ENCODE results near the gene WDR4.
A peak's percentile ranks its signal among the peaks of the same experiment; 100 is the strongest.
"Not testable (repeated sequence)": the region's sequence is repeated elsewhere in the genome, so short reads cannot be mapped to it uniquely, and the experiment has no call there.

Gene WDR4

GRCh38 chr21:42878993-42879787, at the start of gene WDR4:
Gene WDR4 (minus strand): TSS chr21:42879539. CDS start chr21:42879495, 44 bp downstream.
- DNase-seq: peak; percentile 83

DNA sequence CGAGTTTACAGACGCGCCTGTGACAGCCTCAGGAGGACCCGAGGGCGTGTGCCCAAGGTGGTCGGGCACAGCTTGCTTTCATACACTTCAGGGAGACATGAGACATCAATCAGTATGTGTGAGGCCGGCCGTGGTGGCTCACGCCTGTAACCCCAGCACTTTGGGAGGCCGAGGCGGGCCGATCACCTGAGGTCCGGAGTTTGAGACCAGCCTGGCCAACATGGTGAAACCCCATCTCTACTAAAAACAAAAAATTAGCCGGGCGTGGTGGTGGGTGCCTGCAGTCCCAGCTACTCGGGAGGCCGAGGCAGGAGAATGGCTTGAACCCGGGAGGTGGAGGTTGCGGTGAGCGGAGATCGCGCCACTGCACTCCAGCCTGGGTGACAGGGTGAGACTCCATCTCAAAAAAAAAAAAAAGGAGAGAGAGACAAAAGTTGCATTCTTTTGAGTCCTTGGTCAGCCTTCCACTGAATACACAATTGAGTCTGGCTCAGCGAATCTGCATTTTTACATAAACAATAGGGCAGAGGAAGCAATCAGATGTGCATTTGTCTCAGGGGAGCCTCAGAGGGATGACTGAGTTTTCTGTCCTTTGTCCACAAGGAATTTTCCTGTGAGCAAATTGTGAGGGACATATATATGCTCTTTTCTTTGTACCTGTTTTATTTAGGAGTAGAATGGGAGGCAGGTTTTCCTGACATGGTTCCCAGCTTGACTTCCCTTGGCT, 48.3 kb upstream of the WDR4 start:
- not testable (repeated sequence) for DNase-seq

GRCh38 chr21:42925114-42925926, 46.0 kb upstream of the WDR4 start, which contains the start of gene ERVH48-1:
Gene ERVH48-1 (minus strand): TSS chr21:42925630. CDS start chr21:42919006, 6,624 bp downstream.
- DNase-seq: no peak

DNA sequence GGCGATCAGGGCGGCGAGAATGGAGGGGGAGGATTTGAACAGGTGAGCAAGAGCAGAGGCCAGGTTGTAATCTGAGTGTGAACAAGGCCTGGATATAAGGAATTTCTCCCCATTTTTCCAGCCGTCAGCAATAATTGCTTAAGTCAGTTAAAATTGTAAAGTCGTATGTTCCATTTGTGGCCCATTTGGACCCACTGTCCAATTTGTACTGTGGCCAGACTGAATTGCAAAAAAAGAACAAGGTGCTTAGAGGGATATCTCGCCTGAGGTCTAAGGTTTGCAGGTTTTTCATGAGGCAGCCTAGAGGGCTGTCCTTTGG, 45.1 kb upstream of the WDR4 start:
- DNase-seq: no peak

GRCh38 chr21:42923553-42924432, 44.5 kb upstream of the WDR4 start:
- DNase-seq: peak; percentile 55

DNA sequence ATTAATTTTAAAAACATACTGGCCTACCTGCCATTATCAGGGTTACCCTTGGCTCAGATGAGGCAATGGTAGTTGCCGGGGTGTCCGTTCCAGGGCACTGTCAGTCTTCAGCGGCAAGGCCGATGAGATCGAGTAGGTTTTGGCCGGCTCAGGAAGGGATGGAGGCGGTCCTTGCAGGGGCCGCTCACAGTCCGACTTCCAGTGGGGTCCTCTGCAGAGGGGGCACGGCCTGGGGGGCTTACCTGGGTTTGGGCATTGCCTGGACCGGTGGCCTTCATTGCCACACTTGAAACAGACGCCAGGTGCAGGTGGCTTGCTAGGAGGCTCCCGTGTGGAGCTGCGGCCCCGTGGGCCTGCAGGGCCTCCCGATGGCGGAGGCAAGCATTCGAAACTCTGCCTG, 43.6 kb upstream of the WDR4 start:
- DNase-seq: no peak

DNA sequence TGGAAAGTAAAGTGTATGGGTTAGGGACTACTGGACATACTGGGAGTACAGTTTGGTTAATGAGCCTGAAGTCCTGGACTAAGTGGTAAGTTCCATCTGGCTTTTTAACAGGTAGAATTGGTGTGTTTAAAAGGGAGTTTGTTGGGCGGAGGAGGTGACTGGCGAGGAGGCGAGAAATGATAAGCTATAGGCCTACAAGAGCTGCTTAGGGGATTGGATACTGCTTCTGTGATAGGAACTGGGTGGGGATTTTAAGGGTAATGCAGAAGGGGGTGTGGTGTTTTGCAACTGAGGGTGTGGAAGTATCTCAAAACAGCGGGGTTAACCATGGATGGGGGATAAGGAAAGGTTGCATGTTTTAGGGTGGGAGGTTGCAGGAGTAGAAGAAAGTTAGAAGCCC, 42.6 kb upstream of the WDR4 start:
- no peak for DNase-seq

- DNase-seq: no peak
These were observed 39.0 kb upstream of the WDR4 start for GRCh38 chr21:42918291-42918690.

DNA sequence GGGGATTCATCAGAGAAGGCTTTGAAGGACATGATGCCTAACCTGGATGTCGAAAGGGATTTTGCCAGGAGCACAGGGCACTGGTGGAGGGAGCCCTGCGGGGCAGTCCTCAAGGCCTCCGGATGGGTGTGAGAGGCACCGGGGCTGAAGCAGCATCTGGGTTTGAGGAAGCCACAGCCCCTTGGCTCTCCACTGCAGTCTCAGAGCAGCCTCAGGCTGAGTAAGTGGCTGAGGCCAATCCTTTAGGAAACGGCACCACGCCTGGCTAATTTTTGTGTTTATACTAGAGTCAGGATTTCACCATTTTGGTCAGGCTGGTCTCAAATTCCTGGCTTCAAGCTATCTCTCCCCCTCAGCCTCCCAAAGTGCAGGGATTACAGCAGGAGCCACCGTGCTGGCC, 34.1 kb upstream of the WDR4 start:
- no peak for DNase-seq

GRCh38 chr21:42911920-42912319, 32.6 kb upstream of the WDR4 start:
- not testable (repeated sequence) for DNase-seq

DNA sequence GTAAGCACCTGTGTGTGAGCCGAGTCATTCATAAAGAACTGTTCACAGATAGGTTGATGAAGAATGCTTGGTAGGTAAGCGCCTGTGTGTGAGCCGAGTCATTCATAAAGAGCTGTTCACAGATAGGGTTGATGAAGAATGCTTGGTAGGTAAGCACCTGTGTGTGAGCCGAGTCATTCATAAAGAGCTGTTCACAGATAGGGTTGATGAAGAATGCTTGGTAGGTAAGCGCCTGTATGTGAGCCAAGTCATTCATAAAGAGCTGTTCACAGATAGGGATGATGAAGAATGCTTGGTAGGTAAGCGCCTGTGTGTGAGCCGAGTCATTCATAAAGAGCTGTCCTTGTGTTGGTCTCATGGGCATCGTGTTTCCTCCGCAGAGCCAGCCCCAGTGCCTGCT, 29.1 kb upstream of the WDR4 start:
- not testable (repeated sequence) for DNase-seq

DNA sequence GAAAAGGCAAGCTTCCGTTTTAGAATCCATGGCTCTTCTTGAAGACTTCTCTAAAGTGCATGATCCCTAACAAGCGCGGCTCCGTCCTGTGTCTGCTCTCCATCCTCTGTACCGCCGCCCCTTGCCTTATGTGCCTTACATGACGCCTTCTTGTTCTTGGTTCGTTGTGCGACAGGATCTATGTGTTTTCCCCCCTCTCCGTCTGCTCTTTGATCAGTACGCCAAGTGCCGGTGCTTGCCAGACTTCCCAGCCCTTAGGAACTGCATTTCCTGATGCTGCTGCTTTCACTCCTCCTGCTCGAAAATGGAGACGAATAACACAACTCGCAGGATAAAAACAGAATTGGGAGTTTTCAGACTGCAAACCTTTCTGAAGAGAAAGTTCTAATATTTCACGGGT, 26.9 kb upstream of the WDR4 start:
- no peak for DNase-seq

- DNase-seq: no peak
These were observed 25.9 kb upstream of the WDR4 start for GRCh38 chr21:42905195-42905594.

DNA sequence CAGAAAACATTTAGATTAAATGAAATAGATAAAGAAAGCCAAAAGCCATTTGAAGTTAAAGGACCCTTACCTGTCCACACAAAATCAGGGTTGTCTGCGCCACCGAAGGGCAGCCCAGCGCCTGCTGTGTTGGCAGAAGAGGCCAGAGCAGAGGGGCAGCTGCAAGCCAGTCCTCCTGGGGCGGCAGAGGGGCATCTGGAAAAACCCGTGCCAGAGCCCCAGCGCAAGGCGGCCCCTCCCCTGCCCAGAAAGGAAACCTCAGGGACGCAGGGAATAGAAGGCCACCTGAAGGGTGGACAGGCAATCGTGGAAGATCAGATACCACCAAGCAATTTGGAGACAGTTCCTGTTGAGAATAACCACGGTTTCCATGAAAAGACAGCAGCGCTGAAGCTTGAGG, 24.5 kb upstream of the WDR4 start:
- DNase-seq: no peak

DNA sequence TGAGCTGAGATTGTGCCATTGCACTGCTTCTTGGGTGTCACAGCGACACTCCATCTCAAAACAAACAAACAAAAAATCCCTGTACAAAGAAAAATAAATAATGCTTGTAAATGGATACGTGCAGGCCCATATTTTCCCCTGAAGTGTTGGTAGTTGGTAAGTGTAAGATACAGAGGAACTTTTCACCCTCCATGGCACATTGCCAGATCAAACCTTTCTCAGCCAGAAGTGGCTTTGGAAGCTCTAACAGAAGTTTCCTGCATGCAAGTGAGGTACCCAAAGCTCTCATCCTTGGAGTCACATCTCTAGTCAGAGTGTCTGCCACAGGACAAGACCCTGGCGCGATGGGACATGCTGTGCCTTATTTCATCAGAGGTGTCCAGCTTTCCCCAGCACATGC, 21.1 kb upstream of the WDR4 start:
- DNase-seq: no peak

GRCh38 chr21:42892931-42893755, 13.8 kb upstream of the WDR4 start, which contains the start of gene NDUFV3:
Gene NDUFV3 (plus strand): TSS chr21:42893309. CDS start chr21:42893334, 25 bp downstream.
- DNase-seq: peak; percentile 61

GRCh38 chr21:42892582-42892930, 13.2 kb upstream of the WDR4 start:
- DNase-seq: no peak

GRCh38 chr21:42887326-42887725, 8.0 kb upstream of the WDR4 start:
- DNase-seq: no peak

- no peak for DNase-seq
These were observed 4.6 kb upstream of the WDR4 start for GRCh38 chr21:42883921-42884320.

- no peak for DNase-seq
These were observed 1.0 kb upstream of the WDR4 start for GRCh38 chr21:42880352-42880751.

GRCh38 chr21:42878678-42878992, 704 bp downstream of the WDR4 start:
- DNase-seq: no peak

DNA sequence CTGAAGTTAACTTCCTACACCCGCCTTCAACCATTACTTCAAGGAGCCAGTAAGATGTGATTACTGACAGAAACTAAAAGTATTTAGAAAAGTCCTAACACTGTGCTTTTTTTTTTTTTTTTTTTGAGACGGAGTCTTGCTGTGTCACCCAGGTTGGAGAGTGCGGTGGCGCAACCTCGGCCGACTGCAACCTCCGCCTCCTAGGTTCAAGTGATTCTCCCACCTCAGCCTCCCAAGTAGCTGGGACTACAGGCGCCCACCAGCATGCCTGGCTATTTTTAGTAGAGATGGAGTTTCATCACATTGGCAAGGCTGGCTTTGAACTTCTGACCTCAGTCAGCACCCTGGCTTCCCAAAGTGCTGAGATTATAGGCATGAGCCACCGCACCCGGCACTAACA, 3.5 kb downstream of the WDR4 start:
- not testable (repeated sequence) for DNase-seq
